DND-41 (cell line): ENCODE measurements around the gene HAUS8.

Experiments used
- EZH2 ChIP-seq: IDR thresholded peaks from 3 replicates; pipeline ENCODE4 v1.6.1; 2012; ENCODE audit warnings: borderline replicate concordance, low read depth, mild to moderate bottlenecking, moderate library complexity, low read length, inconsistent platforms; ENCODE audit not compliant: severe bottlenecking
- TF ChIP-seq, protein P1 (sequence below): IDR thresholded peaks from 2 replicates; pipeline ENCODE4 v1.5.1; 2012; ENCODE audit warnings: borderline replicate concordance, low read length, moderate library complexity, mild to moderate bottlenecking; ENCODE audit not compliant: poor library complexity, severe bottlenecking; ENCODE audit errors: extremely low read depth

GRCh38 chr19:17043744-17044143, 31.5 kb downstream of the HAUS8 start:
- TF ChIP-seq, protein P1, sequence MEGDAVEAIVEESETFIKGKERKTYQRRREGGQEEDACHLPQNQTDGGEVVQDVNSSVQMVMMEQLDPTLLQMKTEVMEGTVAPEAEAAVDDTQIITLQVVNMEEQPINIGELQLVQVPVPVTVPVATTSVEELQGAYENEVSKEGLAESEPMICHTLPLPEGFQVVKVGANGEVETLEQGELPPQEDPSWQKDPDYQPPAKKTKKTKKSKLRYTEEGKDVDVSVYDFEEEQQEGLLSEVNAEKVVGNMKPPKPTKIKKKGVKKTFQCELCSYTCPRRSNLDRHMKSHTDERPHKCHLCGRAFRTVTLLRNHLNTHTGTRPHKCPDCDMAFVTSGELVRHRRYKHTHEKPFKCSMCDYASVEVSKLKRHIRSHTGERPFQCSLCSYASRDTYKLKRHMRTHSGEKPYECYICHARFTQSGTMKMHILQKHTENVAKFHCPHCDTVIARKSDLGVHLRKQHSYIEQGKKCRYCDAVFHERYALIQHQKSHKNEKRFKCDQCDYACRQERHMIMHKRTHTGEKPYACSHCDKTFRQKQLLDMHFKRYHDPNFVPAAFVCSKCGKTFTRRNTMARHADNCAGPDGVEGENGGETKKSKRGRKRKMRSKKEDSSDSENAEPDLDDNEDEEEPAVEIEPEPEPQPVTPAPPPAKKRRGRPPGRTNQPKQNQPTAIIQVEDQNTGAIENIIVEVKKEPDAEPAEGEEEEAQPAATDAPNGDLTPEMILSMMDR, result no peak
- no peak for TF ChIP-seq EZH2
